Gastroesophageal sphincter (tissue), 3 donors: Measurements from ENCODE around the gene IKZF2.

ENCODE experiments used
- POLR2A ChIP-seq, 2 donors: fragments of 450-650 bp; IDR thresholded peaks; one replicate each; pipeline ENCODE4 v1.6.1; 2017; ENCODE audit warnings: antibody characterized with exemption in 2 of 2, mild to moderate bottlenecking in 2 of 2, moderate library complexity in 1 of 2
- POLR2AphosphoS5 ChIP-seq: sonication (generic); formaldehyde crosslinking; IDR thresholded peaks from one replicate; pipeline ENCODE4 v1.6.1; 2017; ENCODE audit warnings: antibody characterized with exemption
- TF ChIP-seq, protein P1 (sequence below), 4 experiments: fragments of 200-600 bp in 2 of 4; fragments of 450-650 bp in 2 of 4; sonication (generic) in 1 of 4; IDR thresholded peaks; one replicate each; pipeline ENCODE4 v1.5.1; 2017 to 2019; ENCODE audit warnings: antibody characterized with exemption in 4 of 4, mild to moderate bottlenecking in 2 of 4, moderate library complexity in 2 of 4

DNA sequence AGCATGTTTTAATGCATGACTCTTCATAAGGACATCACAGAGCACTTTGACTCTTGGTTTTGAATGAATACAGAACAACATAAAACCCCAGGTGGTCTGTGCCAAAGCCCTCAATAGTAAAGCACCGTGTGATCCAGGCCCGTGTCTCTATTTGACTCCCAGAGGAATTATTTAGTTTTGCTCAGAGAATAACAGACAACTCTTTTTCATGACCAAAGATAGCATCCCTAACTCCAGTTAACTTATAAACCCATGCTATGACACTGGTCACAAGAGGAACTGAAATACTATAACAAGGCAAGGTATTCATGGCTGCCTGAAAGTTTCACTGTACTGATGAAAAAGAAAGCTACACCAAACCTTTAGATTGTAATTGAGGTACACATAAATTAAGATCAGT is 128.4 kb downstream of the IKZF2 start:
- TF ChIP-seq, protein P1, sequence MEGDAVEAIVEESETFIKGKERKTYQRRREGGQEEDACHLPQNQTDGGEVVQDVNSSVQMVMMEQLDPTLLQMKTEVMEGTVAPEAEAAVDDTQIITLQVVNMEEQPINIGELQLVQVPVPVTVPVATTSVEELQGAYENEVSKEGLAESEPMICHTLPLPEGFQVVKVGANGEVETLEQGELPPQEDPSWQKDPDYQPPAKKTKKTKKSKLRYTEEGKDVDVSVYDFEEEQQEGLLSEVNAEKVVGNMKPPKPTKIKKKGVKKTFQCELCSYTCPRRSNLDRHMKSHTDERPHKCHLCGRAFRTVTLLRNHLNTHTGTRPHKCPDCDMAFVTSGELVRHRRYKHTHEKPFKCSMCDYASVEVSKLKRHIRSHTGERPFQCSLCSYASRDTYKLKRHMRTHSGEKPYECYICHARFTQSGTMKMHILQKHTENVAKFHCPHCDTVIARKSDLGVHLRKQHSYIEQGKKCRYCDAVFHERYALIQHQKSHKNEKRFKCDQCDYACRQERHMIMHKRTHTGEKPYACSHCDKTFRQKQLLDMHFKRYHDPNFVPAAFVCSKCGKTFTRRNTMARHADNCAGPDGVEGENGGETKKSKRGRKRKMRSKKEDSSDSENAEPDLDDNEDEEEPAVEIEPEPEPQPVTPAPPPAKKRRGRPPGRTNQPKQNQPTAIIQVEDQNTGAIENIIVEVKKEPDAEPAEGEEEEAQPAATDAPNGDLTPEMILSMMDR (IDR thresholded peaks at IDR 0.05) = no peak
- TF ChIP-seq POLR2A (IDR thresholded peaks at IDR 0.05) = no peak
- no peak for TF ChIP-seq POLR2AphosphoS5
